GM10266 (cell line): Measurements from ENCODE around the gene CD68.
A peak's percentile ranks its signal among the peaks of the same experiment; 100 is the strongest.

Experiments
- DNase-seq: peaks from one replicate; pipeline ENCODE4 v3.0.0; 2012; ENCODE audit errors: extremely low spot score
- CTCF ChIP-seq: IDR thresholded peaks from 2 replicates; pipeline ENCODE4 v1.5.1; 2012; ENCODE audit warnings: mild to moderate bottlenecking, low read depth; ENCODE audit not compliant: control insufficient read depth, insufficient read depth; ENCODE audit errors: missing control alignments

The CD68 gene

GRCh38 chr17:7577327-7578199 lies 1.9 kb upstream of the CD68 start:
- TF ChIP-seq CTCF, result no peak
- DNase-seq, result no peak

DNA sequence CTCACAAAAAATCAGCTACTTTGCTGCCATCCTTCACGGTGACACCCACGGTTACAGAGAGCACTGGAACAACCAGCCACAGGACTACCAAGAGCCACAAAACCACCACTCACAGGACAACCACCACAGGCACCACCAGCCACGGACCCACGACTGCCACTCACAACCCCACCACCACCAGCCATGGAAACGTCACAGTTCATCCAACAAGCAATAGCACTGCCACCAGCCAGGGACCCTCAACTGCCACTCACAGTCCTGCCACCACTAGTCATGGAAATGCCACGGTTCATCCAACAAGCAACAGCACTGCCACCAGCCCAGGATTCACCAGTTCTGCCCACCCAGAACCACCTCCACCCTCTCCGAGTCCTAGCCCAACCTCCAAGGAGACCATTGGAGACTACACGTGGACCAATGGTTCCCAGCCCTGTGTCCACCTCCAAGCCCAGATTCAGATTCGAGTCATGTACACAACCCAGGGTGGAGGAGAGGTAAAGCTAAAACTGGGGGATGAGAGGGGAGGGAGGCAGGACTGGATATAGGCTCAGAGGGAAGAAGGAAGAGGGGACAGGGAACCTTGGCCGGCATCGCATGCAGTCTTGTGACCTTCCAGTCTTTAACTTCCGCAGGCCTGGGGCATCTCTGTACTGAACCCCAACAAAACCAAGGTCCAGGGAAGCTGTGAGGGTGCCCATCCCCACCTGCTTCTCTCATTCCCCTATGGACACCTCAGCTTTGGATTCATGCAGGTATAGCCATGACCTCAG lies 581 bp downstream of the CD68 start:
- no peak for TF ChIP-seq CTCF

DNA sequence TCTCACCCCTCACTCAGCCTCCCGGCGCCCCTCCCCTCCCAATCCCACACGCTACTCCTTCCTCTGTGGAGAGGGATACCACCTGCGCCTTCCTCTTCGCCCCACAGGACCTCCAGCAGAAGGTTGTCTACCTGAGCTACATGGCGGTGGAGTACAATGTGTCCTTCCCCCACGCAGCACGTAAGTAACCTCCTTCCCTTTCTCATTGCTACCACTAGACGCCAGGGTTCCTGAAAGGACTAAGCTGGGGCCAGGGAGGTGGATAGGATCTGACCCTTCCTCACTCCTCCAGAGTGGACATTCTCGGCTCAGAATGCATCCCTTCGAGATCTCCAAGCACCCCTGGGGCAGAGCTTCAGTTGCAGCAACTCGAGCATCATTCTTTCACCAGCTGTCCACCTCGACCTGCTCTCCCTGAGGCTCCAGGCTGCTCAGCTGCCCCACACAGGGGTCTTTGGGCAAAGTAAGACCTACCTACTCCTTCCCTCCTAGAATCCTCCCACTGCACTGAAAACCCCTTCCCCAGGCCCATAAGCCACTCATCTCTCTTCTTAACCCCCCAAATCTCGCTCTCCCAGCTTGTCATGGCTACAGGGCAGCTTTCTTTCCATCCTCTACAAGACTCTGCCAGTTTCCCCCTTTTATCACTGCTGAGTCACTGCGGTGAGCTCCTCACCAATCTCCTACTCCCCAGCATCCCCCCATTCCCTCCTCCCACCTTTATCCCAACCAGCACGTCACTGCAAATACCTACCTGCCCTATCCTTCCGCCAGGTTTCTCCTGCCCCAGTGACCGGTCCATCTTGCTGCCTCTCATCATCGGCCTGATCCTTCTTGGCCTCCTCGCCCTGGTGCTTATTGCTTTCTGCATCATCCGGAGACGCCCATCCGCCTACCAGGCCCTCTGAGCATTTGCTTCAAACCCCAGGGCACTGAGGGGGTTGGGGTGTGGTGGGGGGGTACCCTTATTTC lies 1.5 kb downstream of the CD68 start:
- DNase-seq, result no peak

More for the DNA sequence above, 581 bp downstream of the CD68 start:
- DNase-seq, result no peak

GRCh38 chr17:7582396-7583252 lies 3.2 kb downstream of the CD68 start:
- no peak for DNase-seq
- TF ChIP-seq CTCF, result no peak

More for the DNA sequence above, 1.5 kb downstream of the CD68 start:
- TF ChIP-seq CTCF, result no peak

DNA sequence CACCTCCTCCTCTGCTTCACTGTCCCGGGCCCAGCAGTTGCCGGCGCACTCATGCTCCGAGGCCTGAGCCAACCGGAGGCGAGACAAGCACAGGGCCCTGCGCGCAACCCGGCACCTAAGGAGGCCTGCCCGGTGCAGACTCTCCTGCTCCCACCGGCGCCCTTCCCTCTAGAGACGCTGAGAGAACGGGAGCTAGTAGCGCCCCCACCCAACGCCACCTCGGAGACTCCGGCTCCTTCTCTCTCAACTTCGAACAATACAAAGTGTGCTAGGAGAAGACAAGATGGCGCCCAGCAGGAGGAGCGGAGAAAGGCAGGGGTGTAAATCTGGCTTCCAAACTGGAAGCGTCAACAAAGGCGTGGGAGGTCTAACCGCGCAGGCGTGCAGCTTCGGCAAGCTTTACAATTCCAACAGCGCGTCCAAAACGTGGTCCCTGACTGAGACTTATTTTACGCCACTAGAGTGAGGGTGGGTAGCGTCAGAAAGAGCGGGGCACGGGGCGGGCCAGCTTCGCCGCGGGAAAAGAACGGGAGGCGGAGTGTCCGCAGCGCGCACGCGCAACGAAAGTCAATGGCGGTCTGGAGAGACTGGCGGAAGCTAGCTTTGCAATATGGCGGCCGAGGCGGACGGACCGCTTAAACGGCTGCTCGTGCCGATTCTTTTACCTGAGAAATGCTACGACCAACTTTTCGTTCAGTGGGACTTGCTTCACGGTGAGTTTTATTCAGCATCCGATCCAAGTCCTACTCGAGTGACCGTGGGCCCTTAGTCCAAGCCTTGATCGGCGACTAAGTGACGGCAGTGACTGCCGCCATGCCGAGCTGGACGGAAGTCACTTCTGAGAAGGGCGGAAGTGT lies 4.0 kb downstream of the CD68 start, which contains the start of gene MPDU1:
TSS of gene MPDU1 (plus strand) at position 600 of the 857 bp plus-strand sequence. CDS start at position 611, 11 bp downstream.
- peak; percentile 94 for DNase-seq
- no peak for TF ChIP-seq CTCF
